SK-N-SH (cell line): ENCODE measurements around the gene RARA. TPM values are rescaled to one million over a fixed set of nuclear protein-coding genes. Genes with fewer than 3 reads are reported as not detected.

ENCODE experiments used
- CTCF ChIA-PET: fragments of 300-600, 350-600 bp; formaldehyde crosslinking; extraction: SDS; loops from one replicate; lab custom pipeline; 2021; lab: Yijun Ruan, JAX
- POLR2A ChIA-PET: fragments of 350-600 bp; sonication (Branson Sonifier 250); formaldehyde crosslinking; extraction: SDS; loops from one replicate; lab custom pipeline; 2020; ENCODE audit warnings: antibody characterized with exemption, inconsistent platforms; lab: Yijun Ruan, JAX
- DNase-seq: peaks from one replicate; pipeline ENCODE4 v3.0.0; 2012
- H2AFZ ChIP-seq: fragments of 200-600 bp; sonication (generic); 2 replicates; pipeline ENCODE4 v1.8.1; 2016; ENCODE audit warnings: antibody characterized with exemption, mild to moderate bottlenecking, low read depth
- H3F3A ChIP-seq: fragments of 200-600 bp; sonication (generic); replicated peaks from 2 replicates; pipeline ENCODE3; 2016; ENCODE audit warnings: antibody characterized with exemption, mild to moderate bottlenecking; ENCODE audit not compliant: insufficient read depth
- H3K27ac ChIP-seq, 2 experiments: fragments of 200-500 bp in 1 of 2; fragments of 200-600 bp in 1 of 2; sonication (Bioruptor generic) in 1 of 2; sonication (generic), shearing (Covaris generic) in 1 of 2; 2 replicates each; pipeline versions ENCODE4 v1.5.1 to v1.6.1; 2014 to 2016; ENCODE audit warnings: low read depth in 2 of 2, inconsistent platforms in 1 of 2, low read length in 1 of 2, mild to moderate bottlenecking in 1 of 2, mixed read lengths in 1 of 2
- H3K27me3 ChIP-seq: fragments of 200-600 bp; sonication (generic), shearing (Covaris generic); 2 replicates; pipeline ENCODE4 v1.6.1; 2016; ENCODE audit warnings: mixed run types; ENCODE audit not compliant: insufficient read depth
- H3K36me3 ChIP-seq, 2 experiments: fragments of 200-500 bp in 1 of 2; fragments of 200-600 bp in 1 of 2; sonication (Bioruptor generic) in 1 of 2; sonication (generic) in 1 of 2; replicated peaks in 1 of 2; 2 replicates each; pipeline versions ENCODE3 to v1.5.1; 2014 to 2016; ENCODE audit warnings: low read length in 1 of 2, mild to moderate bottlenecking in 1 of 2; ENCODE audit not compliant: insufficient read depth in 2 of 2, control insufficient read depth in 1 of 2
- H3K4me1 ChIP-seq, 2 experiments: fragments of 200-500 bp in 1 of 2; fragments of 200-600 bp in 1 of 2; sonication (Bioruptor generic) in 1 of 2; sonication (generic), shearing (Covaris generic) in 1 of 2; 2 replicates each; pipeline versions ENCODE4 v1.5.1 to v1.6.1; 2014 to 2016; ENCODE audit warnings: low read depth in 1 of 2, low read length in 1 of 2, mixed run types in 1 of 2; ENCODE audit not compliant: insufficient read depth in 2 of 2, control insufficient read depth in 1 of 2
- H3K4me2 ChIP-seq: fragments of 200-600 bp; sonication (generic), shearing (Covaris generic); 2 replicates; pipeline ENCODE4 v1.6.1; 2017; ENCODE audit warnings: mixed run types
- H3K4me3 ChIP-seq, 2 experiments: fragments of 200-500 bp in 1 of 2; fragments of 200-600 bp in 1 of 2; sonication (Bioruptor generic) in 1 of 2; sonication (generic), shearing (Covaris generic) in 1 of 2; 2 replicates each; pipeline versions ENCODE4 v1.5.1 to v1.8.1; 2014 to 2016; ENCODE audit warnings: low read depth in 2 of 2, inconsistent platforms in 1 of 2, low read length in 1 of 2, mild to moderate bottlenecking in 1 of 2, mixed read lengths in 1 of 2, moderate library complexity in 1 of 2
- H3K79me2 ChIP-seq: fragments of 200-600 bp; sonication (generic); 2 replicates; pipeline ENCODE4 v1.8.1; 2017; ENCODE audit warnings: mild to moderate bottlenecking; ENCODE audit not compliant: insufficient read depth
- H3K9ac ChIP-seq: fragments of 200-600 bp; sonication (generic); 2 replicates; pipeline ENCODE4 v1.6.1; 2017; ENCODE audit warnings: mixed run types
- H3K9me2 ChIP-seq: fragments of 200-600 bp; sonication (generic); 2 replicates; pipeline ENCODE4 v1.6.1; 2017; ENCODE audit warnings: mixed run types
- H3K9me3 ChIP-seq: fragments of 200-600 bp; sonication (generic); 2 replicates; pipeline ENCODE4 v1.6.1; 2017; ENCODE audit warnings: mixed run types, mild to moderate bottlenecking, moderate library complexity
- H4K20me1 ChIP-seq: fragments of 200-600 bp; sonication (generic); 2 replicates; pipeline ENCODE4 v1.6.1; 2017; ENCODE audit warnings: mild to moderate bottlenecking, mixed run types; ENCODE audit not compliant: insufficient read depth
- CTCF ChIP-seq: fragments of 200-600 bp; sonication (generic); IDR thresholded peaks from 2 replicates; pipeline ENCODE4 v1.6.1; 2017; ENCODE audit warnings: antibody characterized with exemption, mild to moderate bottlenecking, moderate library complexity
- ELF1 ChIP-seq: IDR thresholded peaks from 2 replicates; pipeline ENCODE4 v1.4.0; 2012
- EP300 ChIP-seq, 2 experiments: IDR thresholded peaks; 2 replicates each; pipeline versions ENCODE4 v1.4.0 to v1.6.1; 2012; ENCODE audit warnings: borderline replicate concordance in 1 of 2, low read depth in 1 of 2, low read length in 1 of 2
- EZH2phosphoT487 ChIP-seq: fragments of 200-600 bp; sonication (generic); IDR thresholded peaks from 2 replicates; pipeline ENCODE4 v1.6.1; 2017; ENCODE audit warnings: low read depth, mixed run types, mild to moderate bottlenecking, antibody characterized with exemption, moderate library complexity, borderline replicate concordance
- FOSL2 ChIP-seq: IDR thresholded peaks from 2 replicates; pipeline ENCODE4 v1.4.0; 2012; ENCODE audit warnings: low read depth, mild to moderate bottlenecking, moderate library complexity, borderline replicate concordance
- FOXM1 ChIP-seq: IDR thresholded peaks from 2 replicates; pipeline ENCODE4 v1.4.0; 2012; ENCODE audit warnings: low read depth, mild to moderate bottlenecking
- GABPA ChIP-seq: IDR thresholded peaks from 2 replicates; pipeline ENCODE4 v1.4.0; 2012; ENCODE audit warnings: low read depth, mild to moderate bottlenecking
- IRF3 ChIP-seq: fragments of 150-350 bp; IDR thresholded peaks from 2 replicates; pipeline ENCODE4 v1.6.1; 2016; ENCODE audit warnings: mild to moderate bottlenecking, low read depth, low read length
- MXI1 ChIP-seq: IDR thresholded peaks from 2 replicates; pipeline ENCODE4 v1.6.1; 2012; ENCODE audit warnings: mild to moderate bottlenecking, low read depth, low read length, improper control_type of control experiment
- RCOR1 ChIP-seq: fragments of 150-350 bp; IDR thresholded peaks from 2 replicates; pipeline ENCODE4 v1.6.1; 2017; ENCODE audit warnings: antibody characterized with exemption, low read length
- RFX5 ChIP-seq: IDR thresholded peaks from 2 replicates; pipeline ENCODE4 v1.6.1; 2012; ENCODE audit warnings: mild to moderate bottlenecking, improper control_type of control experiment, low read length
- RXRA ChIP-seq: IDR thresholded peaks from 2 replicates; pipeline ENCODE4 v1.4.0; 2012; ENCODE audit warnings: low read depth, mild to moderate bottlenecking, borderline replicate concordance
- SMC3 ChIP-seq: IDR thresholded peaks from 2 replicates; pipeline ENCODE4 v1.6.1; 2012; ENCODE audit warnings: low read depth, low read length, improper control_type of control experiment
- TAF1 ChIP-seq: IDR thresholded peaks from 2 replicates; pipeline ENCODE4 v1.6.1; 2012; ENCODE audit warnings: low read depth, mild to moderate bottlenecking, low read length, moderate library complexity, borderline replicate concordance
- TCF12 ChIP-seq: IDR thresholded peaks from 2 replicates; pipeline ENCODE4 v1.4.0; 2012
- USF2 ChIP-seq: fragments of 150-350 bp; IDR thresholded peaks from 2 replicates; pipeline ENCODE4 v1.6.1; 2017; ENCODE audit warnings: antibody characterized with exemption, low read length, low read depth, borderline replicate concordance
- YY1 ChIP-seq: IDR thresholded peaks from 2 replicates; pipeline ENCODE4 v1.4.0; 2012; ENCODE audit warnings: low read depth, mild to moderate bottlenecking
- ZBTB33 ChIP-seq: IDR thresholded peaks from 2 replicates; pipeline ENCODE4 v1.4.0; 2012; ENCODE audit warnings: low read depth, borderline replicate concordance
- WGBS: methylation state at CpG from one replicate; pipeline ENCODE4 v1.1.6; 2017; ENCODE audit warnings: low lambda C conversion rate; 5-methylcytosine and 5-hydroxymethylcytosine counted together
- polyA plus RNA-seq, 3 experiments: library from polyadenylated mRNA; depleted of rRNA; stranded (reverse); fragments of >200 nt; gene quantifications; 2 replicates each; pipeline ENCODE4 v1.2.3, GENCODE V29; 2012

The RARA gene
- polyA plus RNA-seq, 1 of the 3 experiments (the other 2 are of a cell fraction): 13.3 TPM

GRCh38 chr17:40340327-40340726, 31.3 kb downstream of the RARA start:
- H3K4me2 ChIP-seq: peak overlapping the region; percentile 97; the same call in 1 of the 2 replicates
- DNase-seq: no peak
- WGBS: 96% methylated on average over 1 of the region's 1 CpG
- H3K27me3 ChIP-seq: no peaks in the 10 kb centered on the region
- peaks cover 95% of the 10 kb centered on the region for H3K79me2 ChIP-seq
- peak overlapping the region in 1 of 2 experiments; percentile 78; a peak in 2 of 4 replicates for H3K4me3 ChIP-seq
- H3K4me1 ChIP-seq: peaks cover 28 to 61% of the 10 kb centered on the region in 2 experiments
- H3K9ac ChIP-seq: no peak overlapping the region
- CTCF ChIA-PET: interaction anchor here (0.9 to 57.6 kb wide), 5 partner anchors 7 to 35 kb away, joined by 3 to 1706 read pairs (median 4); partner anchors contain the start of genes CDC6 and RARA
- peaks cover 6 to 18% of the 10 kb centered on the region in 2 experiments for H3K36me3 ChIP-seq
- no peak overlapping the region for H2AFZ ChIP-seq
- H3K9me3 ChIP-seq: no peaks in the 10 kb centered on the region
- peaks cover 19% of the 10 kb centered on the region for H3F3A ChIP-seq
- peaks cover 62% of the 10 kb centered on the region for H4K20me1 ChIP-seq
- POLR2A ChIA-PET: interaction anchor here (1.5 to 2.7 kb wide), 3 partner anchors 9 to 37 kb away, joined by 4 to 15 read pairs (median 6); no protein-coding TSS in a partner anchor
- TF ChIP-seq ELF1 (no peak), TCF12 (no peak), YY1 (no peak), IRF3 (no peak), GABPA (no peak), RFX5 (no peak), RXRA (no peak), CTCF (no peak), EZH2phosphoT487 (no peak), RCOR1 (no peak), EP300 (IDR thresholded peaks at IDR 0.05; ENCODE audit: borderline replicate concordance in 1 of 2, low read depth in 1 of 2, low read length in 1 of 2) (no peak), FOSL2 (no peak), FOXM1 (no peak), MXI1 (no peak), TAF1 (no peak), ZBTB33 (no peak), SMC3 (no peak), USF2 (no peak)
- H3K9me2 ChIP-seq: no peaks in the 10 kb centered on the region
- peak overlapping the region; percentile 73 to 99; a peak in 3 of 4 replicates for H3K27ac ChIP-seq
